Measurements from ENCODE around the gene COPA. TPM values are rescaled to one million over a fixed set of nuclear protein-coding genes. Genes with fewer than 3 reads are reported as not detected.
"Not testable (repeated sequence)": the region's sequence is repeated elsewhere in the genome, so short reads cannot be mapped to it uniquely, and the experiment has no call there.

The COPA gene
- total RNA-seq: 100 to 1,000 TPM; 172 to 334 (median 182) TPM

GRCh38 chr1:160342953-160343869 is at the start of gene COPA, which contains the start of gene NCSTN:
Gene COPA, minus strand, starts transcription at chr1:160343250. Its CDS starts 80 bp downstream, at chr1:160343170.
Gene NCSTN, plus strand, starts transcription at chr1:160343383. Its CDS starts 14 bp downstream, at chr1:160343397.
- WGBS, 2 donors: 0% methylated on average over 54 to 57 of the region's 58 CpGs
- Histone ChIP-seq H3K27ac (peak within 1 kb of the TSS; percentile 34 to 89 (median 88)), H3K4me3 (replicated peaks in 1 of 3) (peak within 1 kb of the TSS; percentile 64 to 84 (median 81)), H3K27me3 (no peaks in the 10 kb centered on the region), H3K4me1 (peaks cover 23 to 27% of the 10 kb centered on the region in 2 donors), H3K9me3 (no peaks in the 10 kb centered on the region), H3K36me3 (peaks cover 13 to 20% of the 10 kb centered on the region in 2 donors)
- intact Hi-C loops (cut with DNase I): no loop called here
- peak in 1 of 2 donors; percentile 85 for TF ChIP-seq POLR2A (IDR thresholded peaks at IDR 0.05)
- TF ChIP-seq, protein P1, sequence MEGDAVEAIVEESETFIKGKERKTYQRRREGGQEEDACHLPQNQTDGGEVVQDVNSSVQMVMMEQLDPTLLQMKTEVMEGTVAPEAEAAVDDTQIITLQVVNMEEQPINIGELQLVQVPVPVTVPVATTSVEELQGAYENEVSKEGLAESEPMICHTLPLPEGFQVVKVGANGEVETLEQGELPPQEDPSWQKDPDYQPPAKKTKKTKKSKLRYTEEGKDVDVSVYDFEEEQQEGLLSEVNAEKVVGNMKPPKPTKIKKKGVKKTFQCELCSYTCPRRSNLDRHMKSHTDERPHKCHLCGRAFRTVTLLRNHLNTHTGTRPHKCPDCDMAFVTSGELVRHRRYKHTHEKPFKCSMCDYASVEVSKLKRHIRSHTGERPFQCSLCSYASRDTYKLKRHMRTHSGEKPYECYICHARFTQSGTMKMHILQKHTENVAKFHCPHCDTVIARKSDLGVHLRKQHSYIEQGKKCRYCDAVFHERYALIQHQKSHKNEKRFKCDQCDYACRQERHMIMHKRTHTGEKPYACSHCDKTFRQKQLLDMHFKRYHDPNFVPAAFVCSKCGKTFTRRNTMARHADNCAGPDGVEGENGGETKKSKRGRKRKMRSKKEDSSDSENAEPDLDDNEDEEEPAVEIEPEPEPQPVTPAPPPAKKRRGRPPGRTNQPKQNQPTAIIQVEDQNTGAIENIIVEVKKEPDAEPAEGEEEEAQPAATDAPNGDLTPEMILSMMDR (IDR thresholded peaks at IDR 0.05): peak in 1 of 6 experiments; percentile 11
- DNase-seq: peak; percentile 91 to 94

- intact Hi-C loops (cut with DNase I); H3K4me1 ChIP-seq; H3K27ac ChIP-seq; DNase-seq; H3K27me3 ChIP-seq; H3K4me3 ChIP-seq (replicated peaks in 1 of 3); H3K36me3 ChIP-seq; H3K9me3 ChIP-seq: not testable (repeated sequence)
- 78 to 82% methylated on average over 4 of the region's 4 CpGs for WGBS, 2 donors
Observed at GRCh38 chr1:160388406-160388805, 45.4 kb upstream of the COPA start.

DNA sequence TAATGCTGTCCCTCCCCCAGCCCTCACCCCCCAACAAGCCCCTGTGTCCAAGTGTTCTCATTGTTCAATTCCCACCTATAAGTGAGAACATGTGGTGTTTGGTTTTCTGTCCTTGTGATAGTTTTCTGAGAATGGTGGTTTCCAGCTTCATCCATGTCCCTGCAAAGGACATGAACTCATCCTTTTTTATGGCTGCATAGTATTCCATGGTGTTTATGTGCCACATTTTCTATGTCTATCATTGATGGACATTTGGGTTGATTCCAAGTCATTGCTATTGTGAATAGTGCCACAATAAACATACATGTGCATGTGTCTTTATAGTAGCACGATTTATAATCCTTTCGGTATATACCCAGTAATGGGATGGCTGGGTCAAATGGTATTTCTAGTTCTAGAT is 41.8 kb upstream of the COPA start:
- H3K36me3 ChIP-seq; H3K27ac ChIP-seq; H3K27me3 ChIP-seq; DNase-seq; H3K4me1 ChIP-seq; H3K9me3 ChIP-seq; intact Hi-C loops (cut with DNase I); H3K4me3 ChIP-seq (replicated peaks in 1 of 3): not testable (repeated sequence)
- 95 to 97% methylated on average over 2 of the region's 2 CpGs for WGBS, 2 donors

- no peak for DNase-seq
- intact Hi-C loops (cut with DNase I): no loop called here
- H3K4me1 ChIP-seq: no peaks in the 10 kb centered on the region
- 64 to 75% methylated on average over 7 of the region's 7 CpGs for WGBS, 2 donors
- H3K27me3 ChIP-seq: no peaks in the 10 kb centered on the region
- H3K9me3 ChIP-seq: no peaks in the 10 kb centered on the region
- no peak overlapping the region for H3K27ac ChIP-seq
- no peak overlapping the region for H3K4me3 ChIP-seq (replicated peaks in 1 of 3)
- TF ChIP-seq, protein P1 (IDR thresholded peaks at IDR 0.05): no peak
- no peak for TF ChIP-seq POLR2A (IDR thresholded peaks at IDR 0.05)
- no peaks in the 10 kb centered on the region for H3K36me3 ChIP-seq
Observed at GRCh38 chr1:160377585-160378206, 34.6 kb upstream of the COPA start.

- Histone ChIP-seq H3K9me3 (no peaks in the 10 kb centered on the region), H3K27ac (no peak overlapping the region), H3K4me3 (replicated peaks in 1 of 3) (no peak overlapping the region), H3K4me1 (no peaks in the 10 kb centered on the region), H3K36me3 (no peaks in the 10 kb centered on the region), H3K27me3 (no peaks in the 10 kb centered on the region)
- WGBS, 2 donors: 22 to 23% methylated on average over 5 of the region's 5 CpGs
- intact Hi-C loops (cut with DNase I): no loop called here
- TF ChIP-seq POLR2A (IDR thresholded peaks at IDR 0.05): no peak
- TF ChIP-seq, protein P1 (IDR thresholded peaks at IDR 0.05): peak; percentile 30 to 88 (median 86)
- peak in 1 of 2 donors; percentile 9 for DNase-seq
Observed at GRCh38 chr1:160376525-160377131, 33.6 kb upstream of the COPA start.
